ENCODE data around the gene RGMB.

RGMB gene

GRCh38 chr5:98768160-98768959, 5.1 kb upstream of the RGMB start:
- no peak for DNase-seq

DNA sequence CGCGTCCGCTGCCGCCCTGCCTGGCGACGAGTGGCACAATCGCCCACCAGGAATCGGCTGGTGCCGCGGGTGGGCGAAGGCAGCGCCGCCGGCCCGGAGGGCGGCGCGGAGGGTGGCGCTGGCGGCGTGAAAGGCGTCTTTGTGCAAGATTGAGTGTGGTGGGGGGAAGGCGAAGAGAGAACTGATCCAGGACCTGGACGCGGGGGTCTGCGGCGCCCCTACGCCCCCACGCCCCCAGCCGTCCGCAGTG, 4.6 kb upstream of the RGMB start:
- no peak for DNase-seq

GRCh38 chr5:98769210-98769958, 4.1 kb upstream of the RGMB start:
- no peak for DNase-seq

GRCh38 chr5:98769959-98770208, 3.6 kb upstream of the RGMB start:
- no peak for DNase-seq

GRCh38 chr5:98770209-98770910, 3.1 kb upstream of the RGMB start:
- peak; percentile 68 for DNase-seq

DNA sequence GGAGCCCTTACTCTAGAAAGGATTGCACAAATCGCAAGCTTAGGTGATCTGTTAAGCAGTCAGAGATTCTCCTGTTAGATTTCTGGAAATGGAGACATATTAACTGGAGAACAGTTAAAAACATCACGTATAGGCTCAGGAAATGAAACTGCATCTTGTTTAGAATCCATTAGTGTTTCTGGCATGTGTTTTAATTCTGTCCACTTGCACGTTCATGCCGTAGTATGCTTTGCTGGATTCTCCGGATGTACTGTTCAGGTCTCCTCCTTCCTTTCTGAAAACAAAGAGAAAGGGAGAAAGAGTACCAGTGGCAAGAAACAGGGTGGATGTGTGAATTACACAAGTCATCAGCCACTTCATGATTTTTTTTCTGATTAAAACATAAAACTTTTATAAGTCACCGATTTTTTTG, 2.5 kb upstream of the RGMB start:
- no peak for DNase-seq

DNA sequence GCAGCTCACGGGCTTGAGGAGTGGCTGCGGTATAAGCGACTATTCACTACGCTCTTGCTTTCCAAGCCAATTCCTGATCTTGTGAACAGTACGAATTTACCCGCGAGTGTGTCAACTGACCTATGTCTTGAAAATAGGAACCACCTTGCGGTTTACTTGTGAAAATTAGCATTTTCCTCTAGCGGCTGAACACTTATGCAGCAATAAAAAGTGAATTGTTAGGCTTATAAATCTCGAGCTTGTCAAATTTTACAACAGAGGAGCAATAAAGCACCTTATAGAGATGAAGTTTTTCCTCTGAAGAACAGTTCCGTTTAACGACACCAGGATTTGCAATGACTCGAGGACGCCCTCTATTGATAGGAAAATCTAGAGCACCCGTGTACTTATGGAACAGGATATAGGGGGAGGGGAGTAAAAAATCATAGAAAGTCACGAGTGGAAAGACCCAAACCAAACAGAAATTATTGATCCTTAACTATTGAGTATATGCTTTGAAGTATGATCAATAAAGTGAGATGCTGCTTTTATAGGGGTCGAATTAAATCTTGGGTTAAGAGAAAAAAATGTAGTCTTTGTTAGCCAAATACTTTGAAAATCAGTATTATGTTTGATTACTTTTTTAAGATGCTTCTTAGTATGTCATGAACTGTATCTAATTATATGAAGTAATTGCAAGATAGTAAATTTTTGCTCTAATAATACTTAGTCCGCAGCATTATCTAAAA, 1.9 kb upstream of the RGMB start:
- DNase-seq: peak; percentile 77

- DNase-seq: no peak
Observed at GRCh38 chr5:98772415-98773213, 849 bp upstream of the RGMB start.

DNA sequence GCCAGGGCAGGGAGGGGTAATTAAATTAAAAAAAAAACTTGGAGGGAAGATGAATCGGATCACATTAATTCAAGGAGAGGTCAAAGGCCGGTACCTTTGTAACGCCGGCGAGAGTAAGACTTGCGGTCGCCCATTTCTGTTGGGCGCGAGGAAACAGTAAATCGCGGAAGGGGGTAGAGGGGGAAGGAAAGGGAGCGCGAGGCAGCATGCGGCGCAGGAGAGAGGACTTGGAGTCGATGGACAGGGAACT, 324 bp upstream of the RGMB start:
- no peak for DNase-seq

DNA sequence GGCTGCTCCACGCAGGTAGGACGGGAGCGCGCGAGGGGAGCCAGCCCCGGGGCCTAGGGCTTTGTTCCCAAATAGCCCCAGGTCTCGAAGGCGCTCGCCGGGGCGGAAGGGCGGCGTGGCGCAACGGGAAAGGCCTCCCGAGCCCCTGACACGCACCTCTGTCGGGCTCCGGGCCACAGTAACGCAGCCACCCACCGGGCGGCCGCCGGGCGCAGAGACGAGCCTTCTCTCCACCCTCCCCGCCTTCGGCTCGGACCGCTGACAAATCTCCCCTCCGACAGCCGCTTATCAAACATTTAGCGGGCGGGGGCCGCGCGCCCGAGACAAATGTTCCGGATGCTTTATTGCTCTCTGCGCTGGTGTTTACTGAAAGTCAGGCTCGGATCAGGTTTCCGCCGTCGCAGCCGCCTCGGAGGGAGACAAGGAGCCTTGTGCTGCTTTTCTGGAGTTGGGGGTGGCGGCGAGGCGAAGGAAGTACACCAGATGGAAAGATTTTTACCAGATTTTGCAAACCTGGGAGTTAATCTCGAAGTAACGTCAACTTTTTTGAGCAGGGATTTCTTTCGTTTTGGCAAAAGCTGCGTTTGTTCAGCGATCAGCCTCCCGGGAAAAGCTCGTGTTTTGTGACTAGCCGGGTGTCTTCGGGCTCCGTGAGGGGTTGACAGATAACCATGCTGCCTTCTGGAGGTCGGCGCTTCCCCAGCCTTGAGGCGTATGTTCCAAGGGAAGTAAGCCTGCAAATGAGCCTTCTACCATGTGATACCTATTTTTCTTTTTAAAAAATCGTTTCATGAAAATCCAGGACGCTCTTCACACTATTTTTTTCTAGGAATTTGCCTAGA, 950 bp downstream of the RGMB start:
- DNase-seq: no peak

GRCh38 chr5:98775246-98776065, 2.0 kb downstream of the RGMB start:
- DNase-seq: no peak

DNA sequence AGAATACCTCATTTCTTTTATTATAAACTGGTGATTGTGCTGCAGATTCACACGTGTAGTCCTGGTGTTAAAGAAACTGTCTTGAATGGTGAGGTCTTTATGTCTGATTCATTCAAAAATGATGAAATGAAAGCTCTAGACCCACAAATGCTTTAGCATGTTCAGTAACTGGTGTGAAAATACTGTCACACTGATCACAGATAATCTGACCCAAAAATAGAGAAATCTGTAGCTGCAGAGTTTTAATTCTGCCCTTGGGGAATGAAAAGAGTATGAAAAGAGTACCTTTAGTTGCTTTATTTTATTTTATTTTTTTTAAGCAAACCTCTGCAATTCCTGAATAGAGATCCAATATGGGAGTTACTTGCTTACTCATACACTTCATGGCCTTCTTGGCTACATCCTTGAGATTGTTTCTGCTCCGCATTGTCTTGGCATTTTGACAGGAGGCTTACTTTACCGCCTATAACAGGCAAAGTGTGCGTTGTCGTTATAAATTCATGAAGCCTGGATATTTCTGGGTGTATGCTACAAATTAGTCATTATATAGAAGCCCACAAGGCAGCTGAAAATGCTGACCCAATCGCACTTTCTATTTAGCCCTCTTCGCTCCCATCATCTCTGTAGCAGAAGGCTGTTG, 2.7 kb downstream of the RGMB start:
- DNase-seq: no peak

DNA sequence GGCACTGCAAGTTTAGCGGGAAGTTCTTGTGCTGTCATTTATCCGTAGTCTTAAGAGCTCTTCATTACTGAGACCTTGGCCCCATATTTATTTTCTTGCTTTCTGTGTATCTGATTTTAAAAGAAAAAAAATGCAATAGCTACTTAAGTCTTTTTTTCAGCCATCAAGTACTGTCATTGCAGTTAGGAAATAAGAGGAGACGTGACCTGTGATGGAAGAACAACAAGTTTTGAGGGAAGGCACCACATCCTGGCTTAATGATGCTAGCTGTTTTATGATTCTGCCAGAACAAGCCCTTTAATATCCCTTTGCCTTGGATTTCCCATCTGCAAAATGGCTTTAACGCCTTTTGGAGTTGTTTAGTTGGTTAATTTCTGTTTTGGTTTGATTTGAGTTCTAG, 3.8 kb downstream of the RGMB start:
- no peak for DNase-seq

DNA sequence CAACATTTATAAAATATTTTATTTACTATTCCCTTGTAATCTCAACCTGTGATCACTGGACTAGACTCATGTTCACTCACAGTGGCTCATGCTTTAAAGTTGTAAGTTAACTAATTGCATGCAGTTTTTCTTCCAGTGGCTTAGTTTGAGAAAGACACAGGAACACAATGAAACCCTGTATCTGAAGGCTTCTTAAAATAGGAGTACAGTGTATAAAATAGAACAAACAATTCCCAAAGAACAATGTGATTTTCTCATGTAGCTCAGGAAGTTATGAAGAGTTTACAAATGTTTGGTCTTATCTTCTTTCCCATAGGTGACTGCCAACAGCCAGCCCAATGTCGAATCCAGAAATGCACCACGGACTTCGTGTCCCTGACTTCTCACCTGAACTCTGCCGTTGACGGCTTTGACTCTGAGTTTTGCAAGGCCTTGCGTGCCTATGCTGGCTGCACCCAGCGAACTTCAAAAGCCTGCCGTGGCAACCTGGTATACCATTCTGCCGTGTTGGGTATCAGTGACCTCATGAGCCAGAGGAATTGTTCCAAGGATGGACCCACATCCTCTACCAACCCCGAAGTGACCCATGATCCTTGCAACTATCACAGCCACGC, 5.9 kb downstream of the RGMB start:
- no peak for DNase-seq

DNA sequence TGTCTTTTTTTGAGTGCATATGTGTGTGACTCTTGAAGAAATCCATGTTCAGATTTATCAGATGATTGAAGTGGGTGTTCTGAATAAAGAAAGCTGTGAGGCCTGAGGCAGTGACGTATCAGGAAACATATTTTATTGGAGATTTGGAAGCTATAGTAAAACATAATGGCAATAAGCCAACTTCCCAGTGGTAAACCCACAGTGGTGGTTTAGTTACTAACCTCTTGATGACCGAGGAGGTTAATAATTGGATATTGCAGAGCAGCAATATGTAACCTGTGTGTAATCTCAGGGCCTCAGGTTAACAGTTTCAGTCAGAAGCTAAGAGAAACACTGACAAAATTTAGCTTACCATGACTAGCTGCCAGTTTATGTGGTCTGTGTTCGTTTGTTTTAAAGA, 6.9 kb downstream of the RGMB start:
- DNase-seq: no peak

DNA sequence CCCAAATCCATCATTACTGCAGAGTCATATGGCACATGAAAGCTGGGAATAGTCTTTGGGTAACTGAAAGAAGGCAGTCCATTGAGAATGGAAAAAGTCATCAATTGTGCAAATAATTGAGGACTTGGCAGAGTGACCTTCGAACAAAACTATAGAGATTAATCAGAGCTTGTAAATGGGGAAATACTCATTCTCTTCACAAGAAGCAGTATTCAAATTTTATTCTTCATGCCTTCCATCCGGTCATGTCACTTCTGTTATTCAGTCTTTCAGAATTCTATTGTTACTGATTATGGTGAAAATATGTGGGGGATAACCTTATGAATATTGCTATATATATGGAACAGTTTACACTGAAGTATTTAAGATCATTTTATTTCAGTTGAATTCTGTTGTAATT, 8.1 kb downstream of the RGMB start:
- DNase-seq: no peak

GRCh38 chr5:98781964-98782363, 8.5 kb downstream of the RGMB start:
- no peak for DNase-seq

- DNase-seq: no peak
Observed at GRCh38 chr5:98783051-98783649, 9.7 kb downstream of the RGMB start.

GRCh38 chr5:98784411-98784810, 10.9 kb downstream of the RGMB start:
- DNase-seq: no peak

DNA sequence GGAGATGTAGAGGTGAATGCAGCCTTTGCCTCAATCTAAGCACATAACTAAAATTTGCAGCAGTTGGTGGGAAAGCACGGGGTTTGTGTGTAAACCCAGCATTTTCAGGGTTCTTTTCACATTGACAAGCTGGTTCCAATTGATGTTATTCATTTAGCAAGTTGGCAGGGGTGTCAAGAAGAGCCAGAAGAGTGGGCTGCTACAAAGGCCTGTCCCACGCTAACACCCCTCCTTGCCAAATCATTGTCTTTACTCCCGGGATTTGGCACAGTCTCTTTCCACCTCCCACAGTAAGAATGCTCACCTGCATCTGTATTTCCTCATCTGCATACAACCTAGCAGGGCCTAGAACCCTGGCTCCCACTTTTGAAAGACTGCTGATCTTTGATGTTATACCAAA, 11.8 kb downstream of the RGMB start:
- DNase-seq: no peak
